Measurements from ENCODE around the gene VWC2. TPM values are rescaled to one million over a fixed set of nuclear protein-coding genes. Genes with fewer than 3 reads are reported as not detected.

VWC2 gene
- total and polyA plus RNA-seq, 10 of the 15 experiments (the other 5 are each of a cell fraction or from before 2014, with no cell fraction given): 0.01 to 0.06 (median 0.03) TPM; not detected in 7

GRCh38 chr7:49787980-49788379 lies 14.5 kb downstream of the VWC2 start:
- ChIA-PET RAD21 (ENCODE audit: unreplicated experiment) (no interaction called here), POLR2A (interaction anchor here (0.5 kb wide), 1 partner anchor 649 kb away, joined by 3 read pairs; no protein-coding TSS in a partner anchor), CTCF (interaction anchor here (1.1 kb wide), 1 partner anchor 33 kb away, joined by 5 read pairs; no protein-coding TSS in a partner anchor), SMC1A (ENCODE audit: uncharacterized antibody, unreplicated experiment) (interaction anchor here (0.7 kb wide), 1 partner anchor 624 kb away, joined by 3 read pairs; no protein-coding TSS in a partner anchor)
- H3K9ac ChIP-seq (ENCODE audit: control insufficient read depth, insufficient read depth, low read length): no peak overlapping the region
- FAIRE-seq (no peak), DNase-seq (ENCODE audit: low read depth, low spot score) (no peak), ATAC-seq (no peak)
- H3K27ac ChIP-seq (ENCODE audit: control insufficient read depth, insufficient read depth): no peak overlapping the region
- no peaks in the 10 kb centered on the region for H3K4me1 ChIP-seq (ENCODE audit: control insufficient read depth, insufficient read depth, low read length)
- TF ChIP-seq KAT2A (conservative IDR thresholded peaks at IDR 0.05; ENCODE audit: control insufficient read depth, low read depth, low read length): no peak
- TF ChIP-seq, protein P1, sequence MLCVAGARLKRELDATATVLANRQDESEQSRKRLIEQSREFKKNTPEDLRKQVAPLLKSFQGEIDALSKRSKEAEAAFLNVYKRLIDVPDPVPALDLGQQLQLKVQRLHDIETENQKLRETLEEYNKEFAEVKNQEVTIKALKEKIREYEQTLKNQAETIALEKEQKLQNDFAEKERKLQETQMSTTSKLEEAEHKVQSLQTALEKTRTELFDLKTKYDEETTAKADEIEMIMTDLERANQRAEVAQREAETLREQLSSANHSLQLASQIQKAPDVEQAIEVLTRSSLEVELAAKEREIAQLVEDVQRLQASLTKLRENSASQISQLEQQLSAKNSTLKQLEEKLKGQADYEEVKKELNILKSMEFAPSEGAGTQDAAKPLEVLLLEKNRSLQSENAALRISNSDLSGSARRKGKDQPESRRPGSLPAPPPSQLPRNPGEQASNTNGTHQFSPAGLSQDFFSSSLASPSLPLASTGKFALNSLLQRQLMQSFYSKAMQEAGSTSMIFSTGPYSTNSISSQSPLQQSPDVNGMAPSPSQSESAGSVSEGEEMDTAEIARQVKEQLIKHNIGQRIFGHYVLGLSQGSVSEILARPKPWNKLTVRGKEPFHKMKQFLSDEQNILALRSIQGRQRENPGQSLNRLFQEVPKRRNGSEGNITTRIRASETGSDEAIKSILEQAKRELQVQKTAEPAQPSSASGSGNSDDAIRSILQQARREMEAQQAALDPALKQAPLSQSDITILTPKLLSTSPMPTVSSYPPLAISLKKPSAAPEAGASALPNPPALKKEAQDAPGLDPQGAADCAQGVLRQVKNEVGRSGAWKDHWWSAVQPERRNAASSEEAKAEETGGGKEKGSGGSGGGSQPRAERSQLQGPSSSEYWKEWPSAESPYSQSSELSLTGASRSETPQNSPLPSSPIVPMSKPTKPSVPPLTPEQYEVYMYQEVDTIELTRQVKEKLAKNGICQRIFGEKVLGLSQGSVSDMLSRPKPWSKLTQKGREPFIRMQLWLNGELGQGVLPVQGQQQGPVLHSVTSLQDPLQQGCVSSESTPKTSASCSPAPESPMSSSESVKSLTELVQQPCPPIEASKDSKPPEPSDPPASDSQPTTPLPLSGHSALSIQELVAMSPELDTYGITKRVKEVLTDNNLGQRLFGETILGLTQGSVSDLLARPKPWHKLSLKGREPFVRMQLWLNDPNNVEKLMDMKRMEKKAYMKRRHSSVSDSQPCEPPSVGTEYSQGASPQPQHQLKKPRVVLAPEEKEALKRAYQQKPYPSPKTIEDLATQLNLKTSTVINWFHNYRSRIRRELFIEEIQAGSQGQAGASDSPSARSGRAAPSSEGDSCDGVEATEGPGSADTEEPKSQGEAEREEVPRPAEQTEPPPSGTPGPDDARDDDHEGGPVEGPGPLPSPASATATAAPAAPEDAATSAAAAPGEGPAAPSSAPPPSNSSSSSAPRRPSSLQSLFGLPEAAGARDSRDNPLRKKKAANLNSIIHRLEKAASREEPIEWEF (IDR thresholded peaks at IDR 0.05; ENCODE audit: insufficient replicate concordance, low read depth, low read length): no peak
- intact Hi-C loops (cut with micrococcal nuclease; ENCODE audit: unreplicated experiment) (no loop called here), in situ Hi-C loops (cut with MboI) (loop anchor here (25.0 kb wide), 1 partner anchor 301 kb away; no protein-coding TSS in a partner anchor)
- no peaks in the 10 kb centered on the region for H3K9me3 ChIP-seq (replicated peaks; ENCODE audit: control insufficient read depth, insufficient read depth, low read length)
- H2AFZ ChIP-seq (ENCODE audit: control insufficient read depth, low read depth, low read length): no peak overlapping the region
- BruUV-seq (replicated peaks): no TSS peak
- peaks cover 0 to 1% of the 10 kb centered on the region in 2 experiments; a peak in 1 of 4 replicates for H3K27me3 ChIP-seq (replicated peaks in 1 of 2; ENCODE audit: control insufficient read depth in 2 of 2, insufficient read depth in 2 of 2, low read length in 1 of 2)
- H3K4me2 ChIP-seq (ENCODE audit: control insufficient read depth, insufficient read depth): no peak overlapping the region
- no peaks in the 10 kb centered on the region for H3K79me2 ChIP-seq (ENCODE audit: control insufficient read depth, insufficient read depth, low read length)
- WGBS (ENCODE audit: insufficient coverage, insufficient replicate concordance, low lambda C conversion rate, missing lambda C conversion rate): 14% methylated on average over 5 of the region's 5 CpGs
- no peaks in the 10 kb centered on the region for H4K20me1 ChIP-seq (ENCODE audit: control insufficient read depth, insufficient read depth)
- H3K36me3 ChIP-seq (ENCODE audit: control insufficient read depth in 2 of 2, insufficient read depth in 2 of 2, low read length in 1 of 2): no peaks in the 10 kb centered on the region
- H3K4me3 ChIP-seq: no peak overlapping the region
